Activated CD4-positive, alpha-beta T cell treated with anti-CD3 and anti-CD28 coated beads, Interleukin-2, amount 10 ng/mL, durations not matched to agents 7 days and 5 days (primary cell): ENCODE data around the gene HLCS. TPM values are rescaled to one million over a fixed set of nuclear protein-coding genes. Genes with fewer than 3 reads are reported as not detected.

Experiments used
- CTCF ChIA-PET: fragments of 350-600 bp; sonication (Branson Sonifier 250); formaldehyde crosslinking; loops from one replicate; lab custom pipeline; 2021; ENCODE audit warnings: antibody characterized with exemption; lab: Charles Lee
- POLR2A ChIA-PET: fragments of 350-600 bp; sonication (Branson Sonifier 250); formaldehyde crosslinking; loops from one replicate; lab custom pipeline; 2021; ENCODE audit warnings: antibody characterized with exemption; lab: Charles Lee
- DNase-seq: peaks from one replicate; pipeline ENCODE4 v3.0.0-alpha.2; 2020
- H3K27ac Mint-ChIP-seq: one replicate; pipeline ENCODE4 v1.8.0; 2021; ENCODE audit warnings: mild to moderate bottlenecking, moderate library complexity, mixed read lengths
- H3K27me3 Mint-ChIP-seq: one replicate; pipeline ENCODE4 v1.8.0; 2021; ENCODE audit warnings: mixed read lengths
- H3K36me3 Mint-ChIP-seq: one replicate; pipeline ENCODE4 v1.8.0; 2021; ENCODE audit warnings: low read depth, mixed read lengths
- H3K4me1 Mint-ChIP-seq: one replicate; pipeline ENCODE4 v1.8.0; 2021; ENCODE audit warnings: mixed read lengths
- H3K4me3 Mint-ChIP-seq: one replicate; pipeline ENCODE4 v1.8.0; 2021; ENCODE audit warnings: mild to moderate bottlenecking, moderate library complexity, mixed read lengths
- H3K9me3 Mint-ChIP-seq: one replicate; pipeline ENCODE4 v1.8.0; 2021; ENCODE audit warnings: mixed read lengths
- total RNA-seq, 2 experiments: library from RNA; stranded (reverse); gene quantifications; one replicate each; pipeline ENCODE4 v1.2.3, GENCODE V29; 2021

The HLCS gene
- total RNA-seq, 2 experiments from 2014 or later = 15.8 to 15.9 TPM

GRCh38 chr21:36976882-36977651 is 10.6 kb upstream of the HLCS start:
- CTCF ChIA-PET = interaction anchor here (1.0 to 2.1 kb wide), 2 partner anchors 9 to 13 kb away, joined by 4 to 8 read pairs; no protein-coding TSS in a partner anchor
- peak; percentile 16 for DNase-seq
- Mint-ChIP-seq H3K27me3 (peaks cover 13% of the 10 kb centered on the region), H3K27ac (no peak overlapping the region), H3K9me3 (no peaks in the 10 kb centered on the region), H3K4me1 (peaks cover 18% of the 10 kb centered on the region), H3K36me3 (no peaks in the 10 kb centered on the region), H3K4me3 (no peak overlapping the region)
- POLR2A ChIA-PET = no interaction called here

GRCh38 chr21:36976228-36976861 is 9.9 kb upstream of the HLCS start:
- Mint-ChIP-seq H3K27ac (no peak overlapping the region), H3K4me1 (peaks cover 14% of the 10 kb centered on the region), H3K27me3 (peaks cover 6% of the 10 kb centered on the region), H3K36me3 (no peaks in the 10 kb centered on the region), H3K9me3 (no peaks in the 10 kb centered on the region), H3K4me3 (no peak overlapping the region)
- POLR2A ChIA-PET = no interaction called here
- CTCF ChIA-PET = interaction anchor here (1.3 to 2.1 kb wide), 2 partner anchors 9 to 14 kb away, joined by 3 to 8 read pairs; no protein-coding TSS in a partner anchor
- no peak for DNase-seq

- Mint-ChIP-seq H3K4me1 (peaks cover 8% of the 10 kb centered on the region), H3K9me3 (no peaks in the 10 kb centered on the region), H3K4me3 (no peak overlapping the region), H3K36me3 (no peaks in the 10 kb centered on the region), H3K27ac (peak overlapping the region; percentile 19), H3K27me3 (no peaks in the 10 kb centered on the region)
- CTCF ChIA-PET = no interaction called here
- POLR2A ChIA-PET = no interaction called here
- DNase-seq = no peak
Measured at GRCh38 chr21:36974851-36975192, 8.4 kb upstream of the HLCS start.

DNA sequence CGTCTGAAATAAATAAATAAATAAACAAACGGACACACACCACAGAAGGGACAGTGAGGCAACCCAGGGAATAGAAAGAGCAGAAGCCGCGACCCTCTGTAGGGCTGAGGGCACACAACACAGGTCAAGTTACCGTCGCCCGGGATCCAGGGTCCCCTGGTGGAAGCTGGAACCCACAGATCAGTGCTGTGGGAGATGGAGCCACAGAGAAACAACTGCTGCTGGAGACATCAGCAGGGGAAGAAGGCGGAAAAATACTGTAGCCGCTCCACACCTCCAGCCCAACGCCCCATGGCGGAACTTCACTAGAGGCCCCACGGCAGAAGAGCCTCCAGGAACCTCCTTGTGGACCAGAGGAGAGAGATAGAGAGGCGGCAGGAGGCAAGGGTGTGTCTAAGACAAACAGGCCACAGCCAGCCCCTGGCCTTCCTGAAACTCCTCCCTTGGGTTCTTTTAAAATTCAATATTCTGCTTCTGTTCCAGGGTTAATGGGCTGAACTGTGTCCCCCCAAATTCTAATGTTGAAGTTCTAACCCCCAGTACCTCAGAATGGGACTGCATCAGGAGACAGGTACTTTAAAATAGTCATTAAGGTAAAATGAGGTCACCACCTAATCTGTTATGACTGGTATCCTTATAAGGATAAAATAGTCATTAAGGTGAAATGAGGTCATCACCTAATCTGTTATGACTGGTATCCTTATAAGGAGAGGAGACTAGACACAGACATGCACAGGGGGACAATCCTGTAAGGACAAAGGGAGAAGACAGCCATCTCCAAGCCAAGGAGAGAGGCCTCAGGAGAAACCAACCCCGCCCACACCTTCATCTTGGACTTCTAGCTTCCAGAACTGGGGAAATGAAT is 7.7 kb upstream of the HLCS start:
- ChIA-PET POLR2A (no interaction called here), CTCF (interaction anchor here (1.1 kb wide), 1 partner anchor 20 kb away, joined by 4 read pairs; no protein-coding TSS in a partner anchor)
- Mint-ChIP-seq H3K27ac (no peak overlapping the region), H3K9me3 (no peaks in the 10 kb centered on the region), H3K36me3 (no peaks in the 10 kb centered on the region), H3K4me1 (peaks cover 8% of the 10 kb centered on the region), H3K27me3 (no peaks in the 10 kb centered on the region), H3K4me3 (no peak overlapping the region)
- no peak for DNase-seq

DNA sequence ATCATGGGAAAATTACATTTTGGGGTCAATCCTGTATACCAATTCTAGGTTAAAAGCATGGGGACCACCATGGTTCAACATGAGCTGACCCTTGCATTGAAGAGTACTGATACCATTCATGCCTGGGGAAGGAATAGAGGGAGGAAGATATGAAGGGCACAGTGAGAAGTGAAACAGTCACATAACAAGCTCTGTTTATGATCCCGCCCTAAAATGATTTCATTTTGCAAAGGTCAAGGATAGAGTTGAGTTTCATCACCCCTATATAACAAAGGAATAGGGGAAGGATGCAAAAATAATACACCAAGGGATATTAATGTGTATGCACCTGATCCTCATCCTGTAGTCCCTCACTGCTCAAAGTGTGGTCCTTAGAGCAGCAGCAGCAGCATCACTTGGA is 2.5 kb upstream of the HLCS start:
- POLR2A ChIA-PET = no interaction called here
- Mint-ChIP-seq H3K4me3 (no peak overlapping the region), H3K36me3 (peaks cover 2% of the 10 kb centered on the region), H3K4me1 (peaks cover 22% of the 10 kb centered on the region), H3K27ac (no peak overlapping the region), H3K27me3 (no peaks in the 10 kb centered on the region), H3K9me3 (no peaks in the 10 kb centered on the region)
- DNase-seq = no peak
- CTCF ChIA-PET = interaction anchor here (2.4 kb wide), 1 partner anchor 41 kb away, joined by 5 read pairs; no protein-coding TSS in a partner anchor

- H3K9me3 Mint-ChIP-seq = no peaks in the 10 kb centered on the region
- H3K4me3 Mint-ChIP-seq = no peak overlapping the region
- H3K27me3 Mint-ChIP-seq = no peaks in the 10 kb centered on the region
- ChIA-PET CTCF (interaction anchor here (2.0 to 2.4 kb wide), 2 partner anchors 8 to 41 kb away, joined by 5 to 8 read pairs; no protein-coding TSS in a partner anchor), POLR2A (no interaction called here)
- H3K4me1 Mint-ChIP-seq = peaks cover 22% of the 10 kb centered on the region
- H3K27ac Mint-ChIP-seq = peak overlapping the region; percentile 25
- peaks cover 2% of the 10 kb centered on the region for H3K36me3 Mint-ChIP-seq
- no peak for DNase-seq
Measured at GRCh38 chr21:36968414-36968813, 1.9 kb upstream of the HLCS start.

DNA sequence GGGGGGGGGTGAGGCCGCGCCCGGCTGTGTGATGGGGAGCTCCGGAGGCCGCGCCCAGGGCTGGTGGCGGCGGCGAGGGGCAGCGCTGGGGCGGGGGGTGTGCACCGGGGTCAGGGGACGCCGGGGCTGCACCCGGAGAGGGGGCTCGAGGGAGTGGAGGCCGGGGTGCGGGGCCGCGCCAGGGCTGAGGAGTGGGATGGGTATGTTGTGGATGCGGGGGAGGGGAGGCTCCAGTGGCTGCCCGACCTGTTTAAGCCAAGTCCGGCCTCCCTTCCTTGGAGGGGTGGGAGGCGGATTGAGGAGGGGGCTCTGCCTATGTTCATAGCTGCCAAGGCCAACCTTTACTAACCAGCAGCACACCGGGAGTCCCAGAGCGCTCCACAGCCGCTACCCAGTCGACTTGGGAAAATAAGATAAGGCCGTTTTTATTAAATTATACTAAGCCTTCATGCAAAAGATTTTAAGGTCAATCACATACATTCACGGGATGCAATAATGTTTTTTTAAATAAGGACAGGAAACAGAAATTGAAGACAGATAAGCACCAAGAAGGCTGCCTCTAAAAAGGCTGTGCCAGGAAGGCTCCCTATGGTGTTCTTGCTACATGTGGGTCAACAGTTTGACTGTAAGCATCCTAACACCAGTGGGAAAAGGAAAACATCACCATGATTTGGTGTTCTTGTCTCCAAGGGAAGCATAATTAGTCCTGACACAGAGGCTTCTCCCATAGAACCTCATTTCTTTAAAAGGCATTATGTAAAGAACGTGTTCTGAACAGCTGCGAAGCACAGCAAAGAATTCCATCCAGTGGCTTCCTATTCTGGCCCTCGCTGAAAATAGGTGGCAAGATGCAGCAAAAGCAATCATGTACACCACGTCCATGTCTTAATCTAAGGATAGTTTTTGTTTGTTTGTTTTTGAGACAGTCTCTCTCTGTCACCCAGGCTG is 626 bp upstream of the HLCS start:
- CTCF ChIA-PET = interaction anchor here (0.6 to 2.4 kb wide), 8 partner anchors 9 to 43 kb away, joined by 3 to 13 read pairs (median 4); no protein-coding TSS in a partner anchor
- no peaks in the 10 kb centered on the region for H3K27me3 Mint-ChIP-seq

GRCh38 chr21:36965720-36966065 is 776 bp downstream of the HLCS start:
- Mint-ChIP-seq H3K27me3 (no peaks in the 10 kb centered on the region), H3K36me3 (peaks cover 5% of the 10 kb centered on the region)
- POLR2A ChIA-PET = interaction anchor here (0.6 kb wide), 2 partner anchors 290 to 400 kb away, joined by 3 to 5 read pairs; no protein-coding TSS in a partner anchor

More for the DNA sequence above, 626 bp upstream of the HLCS start:
- Mint-ChIP-seq H3K9me3 (no peaks in the 10 kb centered on the region), H3K27ac (peak overlapping the region; percentile 88), H3K4me1 (peaks cover 22% of the 10 kb centered on the region), H3K36me3 (peaks cover 2% of the 10 kb centered on the region), H3K4me3 (peak overlapping the region; percentile 71)
- DNase-seq = no peak
- POLR2A ChIA-PET = no interaction called here

GRCh38 chr21:36964827-36965719 is 1.4 kb downstream of the HLCS start:
- H3K9me3 Mint-ChIP-seq = no peaks in the 10 kb centered on the region
- H3K27me3 Mint-ChIP-seq = no peaks in the 10 kb centered on the region
- peaks cover 9% of the 10 kb centered on the region for H3K36me3 Mint-ChIP-seq
- peaks cover 22% of the 10 kb centered on the region for H3K4me1 Mint-ChIP-seq
- no peak for DNase-seq
- POLR2A ChIA-PET = interaction anchor here (0.6 kb wide), 2 partner anchors 291 to 401 kb away, joined by 3 to 5 read pairs; no protein-coding TSS in a partner anchor
- CTCF ChIA-PET = interaction anchor here (0.8 to 1.9 kb wide), 6 partner anchors 8 to 48 kb away, joined by 3 to 13 read pairs (median 5); no protein-coding TSS in a partner anchor
- H3K27ac Mint-ChIP-seq = peak overlapping the region; percentile 88
- H3K4me3 Mint-ChIP-seq = peak overlapping the region; percentile 80

More at GRCh38 chr21:36965720-36966065, 776 bp downstream of the HLCS start:
- DNase-seq = no peak
- CTCF ChIA-PET = interaction anchor here (0.8 to 1.9 kb wide), 6 partner anchors 9 to 49 kb away, joined by 3 to 13 read pairs (median 5); no protein-coding TSS in a partner anchor
- Mint-ChIP-seq H3K4me3 (peak overlapping the region; percentile 80), H3K9me3 (no peaks in the 10 kb centered on the region), H3K27ac (peak overlapping the region; percentile 88), H3K4me1 (peaks cover 22% of the 10 kb centered on the region)

GRCh38 chr21:36964398-36964797 is 2.1 kb downstream of the HLCS start:
- no peak for DNase-seq
- Mint-ChIP-seq H3K27me3 (no peaks in the 10 kb centered on the region), H3K4me1 (peaks cover 22% of the 10 kb centered on the region), H3K27ac (no peak overlapping the region), H3K9me3 (no peaks in the 10 kb centered on the region), H3K36me3 (peaks cover 11% of the 10 kb centered on the region), H3K4me3 (no peak overlapping the region)
- CTCF ChIA-PET = no interaction called here
- POLR2A ChIA-PET = no interaction called here
